PC-9 (cell line): ENCODE results near the gene GNAO1. TPM values are rescaled to one million over a fixed set of nuclear protein-coding genes. Genes with fewer than 3 reads are reported as not detected.

Experiments used
- BruUV-seq: library from RNA; stranded (reverse); fragments of 400-500 nt; replicated peaks from 2 replicates; lab custom pipeline; 2021; lab: Mats Ljungman, UMichigan
- CTCF ChIA-PET: fragments of 300-600 bp; sonication (Branson Sonifier 250); formaldehyde crosslinking; loops from one replicate; lab custom pipeline; 2022; ENCODE audit warnings: antibody characterized with exemption; lab: Charles Lee
- POLR2A ChIA-PET: fragments of 300-600 bp; sonication (Branson Sonifier 250); formaldehyde crosslinking; loops from one replicate; lab custom pipeline; 2022; ENCODE audit warnings: antibody characterized with exemption; ENCODE audit not compliant: unreplicated experiment; lab: Charles Lee
- DNase-seq, 2 experiments: peaks; one replicate each; pipeline versions ENCODE4 v3.0.0 to v3.0.0-alpha.2; 2015 to 2022; ENCODE audit warnings: mixed read lengths in 1 of 2
- H2AFZ ChIP-seq: fragments of 200-600 bp; sonication (generic); 2 replicates; pipeline ENCODE4 v1.8.1; 2017; ENCODE audit warnings: antibody characterized with exemption
- H3F3A ChIP-seq: fragments of 200-600 bp; sonication (generic); 2 replicates; pipeline ENCODE4 v1.8.1; 2017; ENCODE audit warnings: antibody characterized with exemption, mild to moderate bottlenecking, low read depth; ENCODE audit not compliant: insufficient read depth
- H3K27ac ChIP-seq: fragments of 200-600 bp; sonication (generic); 2 replicates; pipeline ENCODE4 v1.6.1; 2016; ENCODE audit warnings: mixed run types
- H3K27me3 ChIP-seq: fragments of 200-600 bp; sonication (generic); 2 replicates; pipeline ENCODE4 v1.6.1; 2016; ENCODE audit warnings: low read depth, mixed run types; ENCODE audit not compliant: insufficient read depth
- H3K36me3 ChIP-seq: fragments of 200-600 bp; sonication (generic); 2 replicates; pipeline ENCODE4 v1.6.1; 2016; ENCODE audit warnings: low read depth, mixed run types
- H3K4me1 ChIP-seq: fragments of 200-600 bp; sonication (generic); replicated peaks from 2 replicates; pipeline ENCODE4 v1.6.1; 2016; ENCODE audit warnings: mixed run types; ENCODE audit not compliant: insufficient read depth
- H3K4me2 ChIP-seq: fragments of 200-600 bp; sonication (generic); 2 replicates; pipeline ENCODE4 v1.6.1; 2017; ENCODE audit warnings: mixed run types
- H3K4me3 ChIP-seq: fragments of 200-600 bp; sonication (generic); 2 replicates; pipeline ENCODE4 v1.6.1; 2016; ENCODE audit warnings: mixed run types
- H3K79me2 ChIP-seq: fragments of 200-600 bp; sonication (generic); 2 replicates; pipeline ENCODE4 v1.6.1; 2017; ENCODE audit warnings: low read depth, mixed run types
- H3K9me2 ChIP-seq: fragments of 200-600 bp; sonication (generic); 2 replicates; pipeline ENCODE4 v1.8.1; 2017; ENCODE audit warnings: mild to moderate bottlenecking; ENCODE audit not compliant: insufficient read depth
- H3K9me3 ChIP-seq: fragments of 200-600 bp; sonication (generic); 2 replicates; pipeline ENCODE4 v1.8.1; 2016; ENCODE audit warnings: low read depth; ENCODE audit not compliant: insufficient read depth
- H4K20me1 ChIP-seq: fragments of 200-600 bp; sonication (generic); 2 replicates; pipeline ENCODE4 v1.8.1; 2017; ENCODE audit not compliant: insufficient read depth
- CTCF ChIP-seq: fragments of 200-600 bp; sonication (generic); conservative IDR thresholded peaks from 2 replicates; pipeline ENCODE4 v1.6.1; 2017; ENCODE audit warnings: mixed run types, antibody characterized with exemption, mild to moderate bottlenecking, moderate library complexity
- EZH2 ChIP-seq: fragments of 200-600 bp; sonication (generic); IDR thresholded peaks from 2 replicates; pipeline ENCODE4 v1.8.0; 2017; ENCODE audit warnings: antibody characterized with exemption, low read depth
- intact Hi-C: fragments of 100-400 bp; cut with micrococcal nuclease; formaldehyde crosslinking; loops from one replicate; pipeline ENCODE4 v1.10.0; 2022; ENCODE audit not compliant: unreplicated experiment
- total RNA-seq: library from RNA; stranded (reverse); gene quantifications from 2 replicates; pipeline ENCODE4 v1.2.3, GENCODE V29; 2021

Gene GNAO1
- total RNA-seq, 1 experiment from 2014 or later: 2.8 TPM

- Histone ChIP-seq H3K36me3 (no peaks in the 10 kb centered on the region), H3K4me2 (no peak overlapping the region), H3F3A (no peaks in the 10 kb centered on the region), H3K27ac (no peak overlapping the region), H3K4me1 (peaks cover 18% of the 10 kb centered on the region), H3K4me3 (no peak overlapping the region), H4K20me1 (no peaks in the 10 kb centered on the region), H3K9me2 (no peaks in the 10 kb centered on the region), H2AFZ (no peak overlapping the region), H3K79me2 (no peaks in the 10 kb centered on the region), H3K9me3 (no peaks in the 10 kb centered on the region), H3K27me3 (no peaks in the 10 kb centered on the region)
- CTCF ChIA-PET: no interaction called here
- intact Hi-C loops: loop anchor here (10.0 kb wide), 1 partner anchor 265 kb away; the partner anchor contains the start of gene MT2A
- POLR2A ChIA-PET: no interaction called here
- BruUV-seq: no TSS peak
- no peak for DNase-seq
- no peak for TF ChIP-seq CTCF
- no peak for TF ChIP-seq EZH2
Observed at GRCh38 chr16:56339431-56340195, 148.3 kb downstream of the GNAO1 start.

GRCh38 chr16:56340416-56340815 is 149.1 kb downstream of the GNAO1 start:
- no peak overlapping the region for H3K4me3 ChIP-seq
- ChIA-PET CTCF (no interaction called here), POLR2A (no interaction called here)
- intact Hi-C loops: no loop called here
- TF ChIP-seq CTCF: no peak
- TF ChIP-seq EZH2: no peak
- H3K4me2 ChIP-seq: no peak overlapping the region
- BruUV-seq: no TSS peak
- H3K79me2 ChIP-seq: no peaks in the 10 kb centered on the region
- no peak overlapping the region for H3K27ac ChIP-seq
- H4K20me1 ChIP-seq: no peaks in the 10 kb centered on the region
- peaks cover 26% of the 10 kb centered on the region for H3K4me1 ChIP-seq
- H3K9me2 ChIP-seq: no peaks in the 10 kb centered on the region
- no peaks in the 10 kb centered on the region for H3F3A ChIP-seq
- H2AFZ ChIP-seq: no peak overlapping the region
- H3K27me3 ChIP-seq: no peaks in the 10 kb centered on the region
- DNase-seq: no peak
- H3K36me3 ChIP-seq: no peaks in the 10 kb centered on the region
- H3K9me3 ChIP-seq: no peaks in the 10 kb centered on the region

- Histone ChIP-seq H3K4me3 (no peak overlapping the region), H3K4me2 (no peak overlapping the region), H3K4me1 (peaks cover 27% of the 10 kb centered on the region), H3K9me2 (no peaks in the 10 kb centered on the region), H3K36me3 (no peaks in the 10 kb centered on the region), H3F3A (no peaks in the 10 kb centered on the region), H2AFZ (no peak overlapping the region), H3K27me3 (no peaks in the 10 kb centered on the region), H3K79me2 (no peaks in the 10 kb centered on the region), H4K20me1 (no peaks in the 10 kb centered on the region), H3K9me3 (no peaks in the 10 kb centered on the region), H3K27ac (no peak overlapping the region)
- TF ChIP-seq CTCF (no peak), EZH2 (no peak)
- DNase-seq: no peak
- intact Hi-C loops: no loop called here
- POLR2A ChIA-PET: no interaction called here
- CTCF ChIA-PET: no interaction called here
- no TSS peak for BruUV-seq
Observed at GRCh38 chr16:56340864-56341365, 149.6 kb downstream of the GNAO1 start.
